ENCODE measurements around the gene ATXN7L1. TPM values are rescaled to one million over a fixed set of nuclear protein-coding genes. Genes with fewer than 3 reads are reported as not detected.

ATXN7L1 gene
- total and polyA plus RNA-seq, 2 of the 4 experiments (the other 2 are of a cell fraction): 3.5 to 4.3 TPM

DNA sequence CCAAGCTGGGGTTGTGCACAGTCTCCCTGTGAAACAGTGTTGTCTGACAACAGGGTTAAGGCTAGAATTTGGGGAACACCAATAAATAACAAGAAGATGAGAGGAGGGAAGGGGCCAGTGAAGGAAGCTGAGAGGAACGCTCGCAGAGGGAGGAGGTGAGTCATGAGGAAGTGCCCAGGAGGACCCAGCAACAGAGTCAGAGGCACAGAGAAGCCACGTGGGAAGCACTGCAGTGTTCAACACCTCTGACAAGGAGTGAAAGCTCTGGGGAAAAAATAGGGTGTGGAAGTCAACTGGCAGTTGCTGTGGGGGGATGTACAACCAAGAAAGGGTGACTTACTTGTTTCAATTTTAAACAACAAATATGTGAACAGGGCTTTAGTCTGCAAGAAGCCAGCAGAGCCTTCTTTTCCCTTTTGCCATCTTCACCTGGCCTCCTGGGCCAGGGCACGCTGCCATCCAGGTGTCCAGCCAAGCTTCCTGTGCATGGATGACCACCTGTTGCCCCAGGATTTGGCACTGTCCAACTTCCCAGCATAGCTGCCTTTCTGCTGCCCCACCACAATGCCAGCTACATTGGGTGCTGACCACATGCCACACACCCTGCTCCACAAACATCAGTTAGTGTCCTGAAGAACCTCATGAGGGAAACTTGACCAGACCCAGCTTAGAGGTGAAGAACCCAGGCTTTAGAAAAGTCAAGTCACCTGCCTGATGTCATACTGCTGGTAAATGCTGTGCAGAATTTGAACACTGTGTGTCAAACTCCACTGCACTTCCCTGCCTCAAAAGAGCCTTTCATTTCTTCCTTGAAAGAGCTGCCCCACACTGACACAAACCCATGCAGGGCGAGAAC, 69.6 kb downstream of the ATXN7L1 start (continued):
- no peak for TF ChIP-seq CHD1 (IDR thresholded peaks at IDR 0.05; ENCODE audit: low read depth, low read length)
- TF ChIP-seq SMC3 (IDR thresholded peaks at IDR 0.05; ENCODE audit: low read depth, low read length): no peak
- TF ChIP-seq FOS (IDR thresholded peaks at IDR 0.05; ENCODE audit: low read depth, low read length): peak; percentile 38; the same call in 1 of the 2 replicates

DNA sequence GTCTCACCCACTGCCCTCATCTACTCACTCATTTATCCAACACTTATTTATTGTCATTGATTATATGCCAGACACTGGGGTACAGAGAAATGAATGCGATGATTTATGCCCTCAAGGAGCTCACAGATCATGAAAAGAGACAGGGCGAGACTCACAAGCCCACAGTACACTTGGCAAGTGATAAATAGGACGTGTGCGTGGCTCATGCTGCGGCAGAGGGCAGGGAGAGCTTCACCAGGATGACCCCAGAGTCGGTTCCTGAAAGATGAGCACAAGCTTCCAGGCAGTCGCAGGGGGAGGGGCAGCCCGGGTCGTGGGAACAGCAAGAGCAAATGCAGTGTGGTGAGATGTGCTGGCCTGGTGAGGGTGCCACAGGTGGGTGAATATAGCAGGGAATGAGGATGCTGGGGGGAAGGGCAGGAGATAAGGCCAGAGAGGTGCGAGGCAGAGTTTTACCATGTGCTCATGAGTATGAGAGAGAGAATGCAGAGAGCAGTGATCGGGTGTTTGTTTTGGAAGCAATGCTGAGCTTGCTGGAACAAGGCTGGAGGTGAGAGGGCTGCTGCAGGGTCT, 70.9 kb downstream of the ATXN7L1 start:
- Histone ChIP-seq H3K27me3 (ENCODE audit: control insufficient read depth, insufficient read depth, low read length) (no peaks in the 10 kb centered on the region), H3K4ac (ENCODE audit: low read depth, low read length) (peak overlapping the region; percentile 76), H3K23ac (ENCODE audit: low read depth, low read length) (no peak overlapping the region), H2BK20ac (ENCODE audit: low read depth, low read length) (no peak overlapping the region), H2BK15ac (ENCODE audit: low read depth, low read length) (peak overlapping the region; percentile 15; the same call in 1 of the 3 replicates), H4K5ac (ENCODE audit: low read depth, low read length) (no peak overlapping the region), H3K14ac (replicated peaks; ENCODE audit: low read depth, low read length) (peak overlapping the region; percentile 73), H4K20me1 (ENCODE audit: insufficient read depth, low read length) (0 out of 2 replicates have a peak, but pooled peaks cover 8% of the 10 kb centered on the region), H4K91ac (ENCODE audit: insufficient read depth, low read depth, low read length) (peak overlapping the region; percentile 42; the same call in 1 of the 2 replicates), H4K8ac (ENCODE audit: low read depth in 2 of 2, low read length in 2 of 2) (peak overlapping the region in 1 of 2 experiments; percentile 82; a peak in 2 of 4 replicates), H3K56ac (ENCODE audit: extremely low read depth, insufficient read depth, low read length) (no peak overlapping the region), H3K4me2 (ENCODE audit: low read depth, low read length) (no peak overlapping the region), H3K9ac (ENCODE audit: low read depth, low read length) (no peak overlapping the region), H2AFZ (replicated peaks; ENCODE audit: low read length, poor library complexity) (peak overlapping the region; percentile 27), H3K9me3 (ENCODE audit: control insufficient read depth, insufficient read depth, low read length) (no peaks in the 10 kb centered on the region), H3K27ac (ENCODE audit: insufficient read depth, low read length) (no peak overlapping the region), H3K36me3 (ENCODE audit: control insufficient read depth, insufficient read depth, low read length) (no peaks in the 10 kb centered on the region), H3K4me3 (ENCODE audit: insufficient read depth, low read depth, low read length) (no peak overlapping the region), H3K4me1 (ENCODE audit: control insufficient read depth, insufficient read depth, low read length) (peaks cover 32% of the 10 kb centered on the region), H3K79me1 (ENCODE audit: low read depth in 1 of 2, low read length in 2 of 2) (peaks cover 6 to 56% of the 10 kb centered on the region in 2 experiments; a peak in 3 of 4 replicates), H3K18ac (ENCODE audit: low read depth, low read length) (no peak overlapping the region), H2BK5ac (ENCODE audit: low read depth, low read length, poor library complexity, severe bottlenecking) (no peak overlapping the region), H2AK9ac (replicated peaks; ENCODE audit: low read depth, low read length, poor library complexity) (peak overlapping the region; percentile 79), H3K9me1 (ENCODE audit: insufficient read depth, low read length) (peaks cover 30% of the 10 kb centered on the region), H2AK5ac (ENCODE audit: low read depth, low read length) (peak overlapping the region; percentile 69), H2BK120ac (ENCODE audit: low read depth, low read length) (peak overlapping the region; percentile 82)
- 43% methylated on average over 6 of the region's 11 CpGs; no CpG with 5 or more reads in 1 of the 2 experiments for WGBS, 2 experiments (ENCODE audit: extremely low coverage in 2 of 2, insufficient read length in 1 of 2)
- POLR2A ChIA-PET (ENCODE audit: unreplicated experiment): interaction anchor here (0.6 kb wide), 1 partner anchor 29 kb away, joined by 5 read pairs; no protein-coding TSS in a partner anchor
- ATAC-seq (ENCODE audit: low read depth) (peak; percentile 38), DNase-seq (peak; percentile 46)
- in situ Hi-C loops (cut with MboI; ENCODE audit: low sequenced_read_pairs): no loop called here
- intact Hi-C loops (cut with micrococcal nuclease): no loop called here
- BruUV-seq (replicated peaks): no TSS peak
- no peak for TF ChIP-seq POLR2A (IDR thresholded peaks at IDR 0.05; ENCODE audit: low read depth, low read length)
- TF ChIP-seq RFX5 (IDR thresholded peaks at IDR 0.05; ENCODE audit: low read depth, low read length): no peak
- no peak for TF ChIP-seq FOS (IDR thresholded peaks at IDR 0.05; ENCODE audit: low read depth, low read length)
- TF ChIP-seq, protein P1, sequence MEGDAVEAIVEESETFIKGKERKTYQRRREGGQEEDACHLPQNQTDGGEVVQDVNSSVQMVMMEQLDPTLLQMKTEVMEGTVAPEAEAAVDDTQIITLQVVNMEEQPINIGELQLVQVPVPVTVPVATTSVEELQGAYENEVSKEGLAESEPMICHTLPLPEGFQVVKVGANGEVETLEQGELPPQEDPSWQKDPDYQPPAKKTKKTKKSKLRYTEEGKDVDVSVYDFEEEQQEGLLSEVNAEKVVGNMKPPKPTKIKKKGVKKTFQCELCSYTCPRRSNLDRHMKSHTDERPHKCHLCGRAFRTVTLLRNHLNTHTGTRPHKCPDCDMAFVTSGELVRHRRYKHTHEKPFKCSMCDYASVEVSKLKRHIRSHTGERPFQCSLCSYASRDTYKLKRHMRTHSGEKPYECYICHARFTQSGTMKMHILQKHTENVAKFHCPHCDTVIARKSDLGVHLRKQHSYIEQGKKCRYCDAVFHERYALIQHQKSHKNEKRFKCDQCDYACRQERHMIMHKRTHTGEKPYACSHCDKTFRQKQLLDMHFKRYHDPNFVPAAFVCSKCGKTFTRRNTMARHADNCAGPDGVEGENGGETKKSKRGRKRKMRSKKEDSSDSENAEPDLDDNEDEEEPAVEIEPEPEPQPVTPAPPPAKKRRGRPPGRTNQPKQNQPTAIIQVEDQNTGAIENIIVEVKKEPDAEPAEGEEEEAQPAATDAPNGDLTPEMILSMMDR (conservative IDR thresholded peaks at IDR 0.05; ENCODE audit: low read depth, low read length): no peak
- no peak for TF ChIP-seq MXI1 (IDR thresholded peaks at IDR 0.05; ENCODE audit: borderline replicate concordance, low read depth, low read length)
- CTCF ChIA-PET: no interaction called here
- dilution Hi-C loops (cut with HindIII; ENCODE audit: low sequenced_read_pairs, unreplicated experiment): no loop called here

All from IMR-90 (cell line).